GM12891 (cell line): ENCODE data around the gene TMEM270.

Source experiments
- POLR2A ChIP-seq: IDR thresholded peaks from 2 replicates; pipeline ENCODE4 v1.6.1; 2011; ENCODE audit warnings: low read depth, low read length, control low read depth
- POLR2AphosphoS5 ChIP-seq: IDR thresholded peaks from 2 replicates; pipeline ENCODE4 v1.6.1; 2011; ENCODE audit warnings: low read depth, low read length, control low read depth
- POU2F2 ChIP-seq: IDR thresholded peaks from 2 replicates; pipeline ENCODE4 v1.6.1; 2011; ENCODE audit warnings: low read depth, mild to moderate bottlenecking, control low read depth, low read length, moderate library complexity
- SPI1 ChIP-seq: IDR thresholded peaks from 2 replicates; pipeline ENCODE4 v1.6.1; 2011; ENCODE audit warnings: low read depth, low read length, control low read depth
- TAF1 ChIP-seq: IDR thresholded peaks from 2 replicates; pipeline ENCODE4 v1.6.1; 2011; ENCODE audit warnings: low read depth, low read length, control low read depth

GRCh38 chr7:73901231-73901822 lies 40.4 kb downstream of the TMEM270 start:
- TF ChIP-seq POLR2AphosphoS5 (no peak), POU2F2 (no peak), POLR2A (no peak), TAF1 (no peak), SPI1 (no peak)
